ENCODE results near the gene HTR4.

The HTR4 gene

GRCh38 chr5:148635321-148636083, 18.8 kb downstream of the HTR4 start:
- TF ChIP-seq CTCF (conservative IDR thresholded peaks at IDR 0.05; ENCODE audit: low read depth): no peak
- no peak for DNase-seq (ENCODE audit: low spot score)
- CTCF ChIA-PET: no interaction called here
- H3K27ac ChIP-seq: no peak overlapping the region
- POLR2A ChIA-PET (ENCODE audit: low non-redundant PET): no interaction called here

- ChIA-PET CTCF (interaction anchor here (0.5 to 0.7 kb wide), 2 partner anchors 46 to 434 kb away, joined by 3 read pairs; no protein-coding TSS in a partner anchor), POLR2A (ENCODE audit: low non-redundant PET) (no interaction called here)
- no peak overlapping the region for H3K27ac ChIP-seq
- TF ChIP-seq CTCF (conservative IDR thresholded peaks at IDR 0.05; ENCODE audit: low read depth): no peak
- DNase-seq (ENCODE audit: low spot score): no peak
These were observed 21.3 kb downstream of the HTR4 start for GRCh38 chr5:148633067-148633377.

GRCh38 chr5:148632255-148633066, 21.9 kb downstream of the HTR4 start:
- TF ChIP-seq CTCF (conservative IDR thresholded peaks at IDR 0.05; ENCODE audit: low read depth): no peak
- POLR2A ChIA-PET (ENCODE audit: low non-redundant PET): no interaction called here
- no peak overlapping the region for H3K27ac ChIP-seq
- DNase-seq (ENCODE audit: low spot score): no peak
- CTCF ChIA-PET: interaction anchor here (0.5 to 0.7 kb wide), 2 partner anchors 46 to 433 kb away, joined by 3 read pairs; no protein-coding TSS in a partner anchor

- H3K27ac ChIP-seq: no peak overlapping the region
- POLR2A ChIA-PET (ENCODE audit: low non-redundant PET): no interaction called here
- DNase-seq (ENCODE audit: low spot score): no peak
- CTCF ChIA-PET: no interaction called here
- no peak for TF ChIP-seq CTCF (conservative IDR thresholded peaks at IDR 0.05; ENCODE audit: low read depth)
These were observed 27.3 kb downstream of the HTR4 start for GRCh38 chr5:148626986-148627385.

GRCh38 chr5:148626081-148626613, 28.2 kb downstream of the HTR4 start:
- ChIA-PET POLR2A (ENCODE audit: low non-redundant PET) (no interaction called here), CTCF (no interaction called here)
- no peak overlapping the region for H3K27ac ChIP-seq
- no peak for TF ChIP-seq CTCF (conservative IDR thresholded peaks at IDR 0.05; ENCODE audit: low read depth)
- peak; percentile 39 for DNase-seq (ENCODE audit: low spot score)

GRCh38 chr5:148625250-148625649, 29.1 kb downstream of the HTR4 start:
- ChIA-PET CTCF (no interaction called here), POLR2A (ENCODE audit: low non-redundant PET) (no interaction called here)
- no peak for DNase-seq (ENCODE audit: low spot score)
- no peak for TF ChIP-seq CTCF (conservative IDR thresholded peaks at IDR 0.05; ENCODE audit: low read depth)
- H3K27ac ChIP-seq: no peak overlapping the region
